ENCODE results near the gene NR4A1.

Gene NR4A1

DNA sequence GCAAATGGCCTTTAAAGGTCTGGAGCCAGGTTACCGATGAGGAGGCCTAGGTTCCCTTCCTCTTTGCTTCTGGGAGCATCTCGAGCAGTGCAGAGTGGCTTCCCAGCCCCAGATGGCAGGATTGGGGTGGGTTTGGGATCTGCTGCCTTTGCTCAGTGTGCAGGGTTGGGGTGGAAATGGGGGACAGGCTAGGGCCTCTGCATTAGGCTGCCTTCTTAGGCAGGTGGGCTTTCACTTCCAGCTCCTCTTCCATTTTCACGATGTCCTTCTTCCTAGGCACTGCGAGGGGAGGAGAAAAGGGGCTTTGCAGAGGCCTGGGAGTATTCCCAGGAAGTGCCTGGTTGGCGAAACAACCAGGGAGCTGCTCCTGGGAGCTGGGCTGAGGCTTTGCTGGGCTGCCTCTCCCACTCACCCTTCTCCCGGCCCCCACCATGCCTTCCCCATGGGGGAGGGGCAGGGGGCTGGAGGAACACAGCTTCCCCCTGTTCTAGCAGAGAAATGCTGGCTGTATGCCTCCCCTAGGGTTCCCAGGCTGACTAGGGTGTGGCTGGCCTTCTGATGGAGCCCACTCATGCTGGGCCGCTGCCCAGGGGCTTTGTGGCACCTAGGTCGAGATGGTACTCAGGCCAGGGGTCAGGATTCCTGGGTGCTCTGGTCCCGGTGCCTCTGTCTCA lies 2.4 kb downstream of the NR4A1 start:
- H3K9me3 ChIP-seq (ENCODE audit: low read length) = no peaks in the 10 kb centered on the region
- H3K27me3 ChIP-seq (ENCODE audit: insufficient read depth, low read length) = no peaks in the 10 kb centered on the region
- peaks cover 16% of the 10 kb centered on the region for H3K36me3 ChIP-seq (ENCODE audit: insufficient read depth, low read length)
- no peak overlapping the region for H3K4me3 ChIP-seq (ENCODE audit: low read length)
- H3K4me1 ChIP-seq (ENCODE audit: insufficient read depth, low read length) = peaks cover 9% of the 10 kb centered on the region
- H2AFZ ChIP-seq (ENCODE audit: low read depth, low read length) = no peak overlapping the region

DNA sequence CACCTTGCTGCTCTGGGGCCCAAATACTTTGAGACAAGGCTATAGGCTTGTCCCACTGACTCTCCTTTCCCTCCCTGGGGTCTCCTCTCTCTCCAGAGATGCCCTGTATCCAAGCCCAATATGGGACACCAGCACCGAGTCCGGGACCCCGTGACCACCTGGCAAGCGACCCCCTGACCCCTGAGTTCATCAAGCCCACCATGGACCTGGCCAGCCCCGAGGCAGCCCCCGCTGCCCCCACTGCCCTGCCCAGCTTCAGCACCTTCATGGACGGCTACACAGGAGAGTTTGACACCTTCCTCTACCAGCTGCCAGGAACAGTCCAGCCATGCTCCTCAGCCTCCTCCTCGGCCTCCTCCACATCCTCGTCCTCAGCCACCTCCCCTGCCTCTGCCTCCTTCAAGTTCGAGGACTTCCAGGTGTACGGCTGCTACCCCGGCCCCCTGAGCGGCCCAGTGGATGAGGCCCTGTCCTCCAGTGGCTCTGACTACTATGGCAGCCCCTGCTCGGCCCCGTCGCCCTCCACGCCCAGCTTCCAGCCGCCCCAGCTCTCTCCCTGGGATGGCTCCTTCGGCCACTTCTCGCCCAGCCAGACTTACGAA lies 3.1 kb downstream of the NR4A1 start:
- Histone ChIP-seq H3K4me1 (ENCODE audit: insufficient read depth, low read length) (peaks cover 9% of the 10 kb centered on the region), H3K36me3 (ENCODE audit: insufficient read depth, low read length) (peaks cover 20% of the 10 kb centered on the region), H3K27me3 (ENCODE audit: insufficient read depth, low read length) (no peaks in the 10 kb centered on the region), H3K4me3 (ENCODE audit: low read length) (no peak overlapping the region), H3K9me3 (ENCODE audit: low read length) (no peaks in the 10 kb centered on the region), H2AFZ (ENCODE audit: low read depth, low read length) (no peak overlapping the region)

DNA sequence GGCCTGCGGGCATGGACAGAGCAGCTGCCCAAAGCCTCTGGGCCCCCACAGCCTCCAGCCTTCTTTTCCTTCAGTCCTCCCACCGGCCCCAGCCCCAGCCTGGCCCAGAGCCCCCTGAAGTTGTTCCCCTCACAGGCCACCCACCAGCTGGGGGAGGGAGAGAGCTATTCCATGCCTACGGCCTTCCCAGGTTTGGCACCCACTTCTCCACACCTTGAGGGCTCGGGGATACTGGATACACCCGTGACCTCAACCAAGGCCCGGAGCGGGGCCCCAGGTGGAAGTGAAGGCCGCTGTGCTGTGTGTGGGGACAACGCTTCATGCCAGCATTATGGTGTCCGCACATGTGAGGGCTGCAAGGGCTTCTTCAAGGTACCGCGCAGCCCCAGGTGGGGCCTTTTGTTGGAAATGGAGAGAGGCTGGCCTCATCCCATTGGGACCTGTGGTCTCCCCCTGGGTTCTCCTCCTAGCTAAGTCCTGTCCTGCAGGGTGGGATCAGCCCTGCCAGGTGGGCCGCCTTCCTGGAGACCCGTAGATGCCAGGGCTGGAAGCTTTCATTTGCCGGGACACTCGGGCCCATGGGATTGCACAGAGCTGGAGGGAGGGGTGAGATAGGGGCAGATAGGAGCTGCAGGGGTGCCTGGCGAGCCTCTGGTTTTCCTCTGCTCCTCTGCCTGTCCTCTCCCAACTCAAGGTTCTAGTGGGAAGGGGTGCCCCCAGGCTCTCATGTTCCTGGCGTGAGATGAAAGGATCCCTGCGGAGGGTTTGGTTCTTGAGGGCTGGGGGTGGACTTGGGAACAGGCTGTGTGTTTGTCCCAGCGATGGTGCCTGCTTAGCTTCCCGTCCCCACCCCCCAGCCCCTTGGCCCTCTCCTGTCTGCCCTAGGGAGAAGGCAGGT lies 3.8 kb downstream of the NR4A1 start:
- no peak overlapping the region for H2AFZ ChIP-seq (ENCODE audit: low read depth, low read length)
- H3K4me1 ChIP-seq (ENCODE audit: insufficient read depth, low read length) = peaks cover 8% of the 10 kb centered on the region
- peaks cover 20% of the 10 kb centered on the region for H3K36me3 ChIP-seq (ENCODE audit: insufficient read depth, low read length)
- H3K9me3 ChIP-seq (ENCODE audit: low read length) = no peaks in the 10 kb centered on the region
- H3K4me3 ChIP-seq (ENCODE audit: low read length) = no peak overlapping the region
- no peaks in the 10 kb centered on the region for H3K27me3 ChIP-seq (ENCODE audit: insufficient read depth, low read length)

DNA sequence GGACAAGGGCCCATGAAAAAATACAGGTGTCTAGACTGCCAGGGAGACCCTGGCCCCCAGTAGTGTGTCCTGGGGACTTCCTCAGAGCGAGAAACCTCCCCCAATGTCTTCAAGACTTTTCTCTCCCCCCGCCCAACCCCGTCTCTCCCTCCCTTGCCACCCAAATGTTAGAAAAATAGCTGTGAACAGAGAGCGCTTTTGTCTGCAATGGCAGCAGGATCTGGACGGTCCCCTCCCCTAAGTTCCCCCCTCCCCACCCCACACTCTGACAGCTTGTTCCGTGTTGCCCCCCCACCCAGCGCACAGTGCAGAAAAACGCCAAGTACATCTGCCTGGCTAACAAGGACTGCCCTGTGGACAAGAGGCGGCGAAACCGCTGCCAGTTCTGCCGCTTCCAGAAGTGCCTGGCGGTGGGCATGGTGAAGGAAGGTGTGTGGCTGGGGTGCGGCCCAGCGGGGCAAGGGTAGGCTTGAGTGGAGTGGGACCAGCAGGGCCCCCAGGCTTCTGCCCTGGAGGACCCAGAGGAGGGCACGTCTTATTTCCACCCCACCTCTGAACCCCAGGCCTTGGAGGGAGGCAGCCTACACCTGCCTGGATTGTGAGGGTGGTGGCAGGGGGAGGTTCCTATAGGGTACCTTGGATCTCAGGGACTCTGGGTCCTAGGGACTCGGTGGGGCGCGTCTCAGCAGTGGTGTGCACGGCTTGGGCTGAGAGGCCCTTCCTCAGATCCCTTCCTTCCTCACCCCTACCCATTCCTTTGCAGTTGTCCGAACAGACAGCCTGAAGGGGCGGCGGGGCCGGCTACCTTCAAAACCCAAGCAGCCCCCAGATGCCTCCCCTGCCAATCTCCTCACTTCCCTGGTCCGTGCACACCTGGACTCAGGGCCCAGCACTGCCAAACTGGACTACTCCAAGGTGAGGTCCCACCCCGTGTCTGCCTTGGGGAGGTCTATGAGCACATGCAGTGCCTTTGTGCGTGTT lies 4.8 kb downstream of the NR4A1 start:
- Histone ChIP-seq H3K36me3 (ENCODE audit: insufficient read depth, low read length) (peaks cover 20% of the 10 kb centered on the region), H3K27me3 (ENCODE audit: insufficient read depth, low read length) (no peaks in the 10 kb centered on the region), H3K9me3 (ENCODE audit: low read length) (no peaks in the 10 kb centered on the region), H3K4me1 (ENCODE audit: insufficient read depth, low read length) (no peaks in the 10 kb centered on the region), H3K4me3 (ENCODE audit: low read length) (no peak overlapping the region), H2AFZ (ENCODE audit: low read depth, low read length) (no peak overlapping the region)

DNA sequence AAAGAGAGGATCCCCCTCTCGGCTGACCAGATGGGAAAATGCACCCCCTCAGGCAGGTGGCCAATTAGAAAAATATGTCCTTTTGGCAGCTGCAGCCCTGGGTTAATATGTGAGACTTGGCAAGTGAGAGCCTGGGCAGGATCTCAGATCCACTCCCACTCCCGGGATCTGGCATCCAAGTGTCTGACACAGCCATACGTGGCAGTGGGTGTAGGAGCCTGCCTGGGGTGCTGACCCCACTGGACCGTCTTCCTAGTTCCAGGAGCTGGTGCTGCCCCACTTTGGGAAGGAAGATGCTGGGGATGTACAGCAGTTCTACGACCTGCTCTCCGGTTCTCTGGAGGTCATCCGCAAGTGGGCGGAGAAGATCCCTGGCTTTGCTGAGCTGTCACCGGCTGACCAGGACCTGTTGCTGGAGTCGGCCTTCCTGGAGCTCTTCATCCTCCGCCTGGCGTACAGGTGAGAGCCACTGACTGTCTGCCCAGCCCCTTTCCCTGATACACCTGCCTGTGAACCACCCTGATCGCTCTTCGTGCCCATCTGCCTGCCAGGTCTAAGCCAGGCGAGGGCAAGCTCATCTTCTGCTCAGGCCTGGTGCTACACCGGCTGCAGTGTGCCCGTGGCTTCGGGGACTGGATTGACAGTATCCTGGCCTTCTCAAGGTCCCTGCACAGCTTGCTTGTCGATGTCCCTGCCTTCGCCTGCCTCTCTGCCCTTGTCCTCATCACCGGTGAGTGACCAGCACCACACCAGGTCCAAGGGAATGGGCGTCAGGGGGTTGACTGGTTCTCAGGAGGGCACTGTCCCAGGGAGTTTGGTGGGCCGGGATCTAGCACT lies 5.8 kb downstream of the NR4A1 start:
- Histone ChIP-seq H3K9me3 (ENCODE audit: low read length) (no peaks in the 10 kb centered on the region), H3K27me3 (ENCODE audit: insufficient read depth, low read length) (no peaks in the 10 kb centered on the region), H2AFZ (ENCODE audit: low read depth, low read length) (no peak overlapping the region), H3K4me1 (ENCODE audit: insufficient read depth, low read length) (no peaks in the 10 kb centered on the region), H3K36me3 (ENCODE audit: insufficient read depth, low read length) (peaks cover 20% of the 10 kb centered on the region), H3K4me3 (ENCODE audit: low read length) (no peak overlapping the region)

DNA sequence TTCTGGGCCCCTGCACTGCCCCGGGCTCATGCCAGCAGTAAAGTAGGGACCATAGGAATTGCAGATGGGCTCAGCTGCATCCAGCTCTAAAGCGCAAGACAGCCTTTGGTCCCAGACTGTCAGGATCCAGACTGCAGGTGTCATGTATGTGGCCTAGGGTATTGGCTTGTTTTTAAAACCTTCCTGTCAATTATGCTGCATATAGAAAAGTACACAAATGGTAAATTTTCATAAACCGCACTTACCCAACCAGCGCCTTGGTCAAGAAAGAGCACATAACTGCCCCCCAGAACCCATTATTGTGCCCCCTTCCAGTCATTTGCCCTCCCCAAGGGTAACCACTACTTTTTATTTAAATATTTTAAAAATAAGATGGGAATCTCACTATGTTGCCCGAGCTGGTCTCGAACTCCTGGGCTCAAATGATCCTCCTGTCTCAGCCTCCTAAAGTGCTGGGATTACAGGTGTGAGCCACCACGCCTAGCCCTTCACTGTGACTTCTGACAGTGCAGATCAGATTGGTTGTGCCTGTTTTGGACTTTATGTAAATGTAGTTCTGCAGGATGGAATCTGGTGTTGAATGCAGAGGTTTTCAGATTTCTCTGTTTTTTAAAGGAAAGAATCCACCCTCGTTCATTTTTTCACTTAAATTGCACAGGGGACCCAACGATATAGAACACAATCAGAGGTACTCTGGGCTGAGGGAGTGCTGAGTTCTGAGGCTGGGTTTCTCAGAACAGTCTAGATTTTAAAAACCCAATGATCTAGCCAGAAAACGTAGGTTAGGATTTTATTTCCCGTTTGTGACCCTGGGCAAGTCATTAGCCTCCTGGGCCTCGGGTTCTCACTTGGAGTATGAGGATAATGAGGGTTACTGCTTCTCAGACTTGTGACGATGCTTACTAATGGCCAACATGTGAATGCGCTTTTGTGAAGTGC lies 6.7 kb downstream of the NR4A1 start:
- Histone ChIP-seq H3K36me3 (ENCODE audit: insufficient read depth, low read length) (peaks cover 20% of the 10 kb centered on the region), H3K4me1 (ENCODE audit: insufficient read depth, low read length) (no peaks in the 10 kb centered on the region), H3K27me3 (ENCODE audit: insufficient read depth, low read length) (no peaks in the 10 kb centered on the region), H3K4me3 (ENCODE audit: low read length) (no peak overlapping the region), H3K9me3 (ENCODE audit: low read length) (no peaks in the 10 kb centered on the region), H2AFZ (ENCODE audit: low read depth, low read length) (no peak overlapping the region)

DNA sequence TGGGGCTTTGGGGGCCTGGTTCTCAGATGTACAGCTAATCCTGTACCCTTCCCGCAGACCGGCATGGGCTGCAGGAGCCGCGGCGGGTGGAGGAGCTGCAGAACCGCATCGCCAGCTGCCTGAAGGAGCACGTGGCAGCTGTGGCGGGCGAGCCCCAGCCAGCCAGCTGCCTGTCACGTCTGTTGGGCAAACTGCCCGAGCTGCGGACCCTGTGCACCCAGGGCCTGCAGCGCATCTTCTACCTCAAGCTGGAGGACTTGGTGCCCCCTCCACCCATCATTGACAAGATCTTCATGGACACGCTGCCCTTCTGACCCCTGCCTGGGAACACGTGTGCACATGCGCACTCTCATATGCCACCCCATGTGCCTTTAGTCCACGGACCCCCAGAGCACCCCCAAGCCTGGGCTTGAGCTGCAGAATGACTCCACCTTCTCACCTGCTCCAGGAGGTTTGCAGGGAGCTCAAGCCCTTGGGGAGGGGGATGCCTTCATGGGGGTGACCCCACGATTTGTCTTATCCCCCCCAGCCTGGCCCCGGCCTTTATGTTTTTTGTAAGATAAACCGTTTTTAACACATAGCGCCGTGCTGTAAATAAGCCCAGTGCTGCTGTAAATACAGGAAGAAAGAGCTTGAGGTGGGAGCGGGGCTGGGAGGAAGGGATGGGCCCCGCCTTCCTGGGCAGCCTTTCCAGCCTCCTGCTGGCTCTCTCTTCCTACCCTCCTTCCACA lies 7.6 kb downstream of the NR4A1 start:
- Histone ChIP-seq H3K27me3 (ENCODE audit: insufficient read depth, low read length) (no peaks in the 10 kb centered on the region), H3K4me1 (ENCODE audit: insufficient read depth, low read length) (no peaks in the 10 kb centered on the region), H3K36me3 (ENCODE audit: insufficient read depth, low read length) (peaks cover 20% of the 10 kb centered on the region), H2AFZ (ENCODE audit: low read depth, low read length) (no peak overlapping the region), H3K9me3 (ENCODE audit: low read length) (no peaks in the 10 kb centered on the region), H3K4me3 (ENCODE audit: low read length) (no peak overlapping the region)

DNA sequence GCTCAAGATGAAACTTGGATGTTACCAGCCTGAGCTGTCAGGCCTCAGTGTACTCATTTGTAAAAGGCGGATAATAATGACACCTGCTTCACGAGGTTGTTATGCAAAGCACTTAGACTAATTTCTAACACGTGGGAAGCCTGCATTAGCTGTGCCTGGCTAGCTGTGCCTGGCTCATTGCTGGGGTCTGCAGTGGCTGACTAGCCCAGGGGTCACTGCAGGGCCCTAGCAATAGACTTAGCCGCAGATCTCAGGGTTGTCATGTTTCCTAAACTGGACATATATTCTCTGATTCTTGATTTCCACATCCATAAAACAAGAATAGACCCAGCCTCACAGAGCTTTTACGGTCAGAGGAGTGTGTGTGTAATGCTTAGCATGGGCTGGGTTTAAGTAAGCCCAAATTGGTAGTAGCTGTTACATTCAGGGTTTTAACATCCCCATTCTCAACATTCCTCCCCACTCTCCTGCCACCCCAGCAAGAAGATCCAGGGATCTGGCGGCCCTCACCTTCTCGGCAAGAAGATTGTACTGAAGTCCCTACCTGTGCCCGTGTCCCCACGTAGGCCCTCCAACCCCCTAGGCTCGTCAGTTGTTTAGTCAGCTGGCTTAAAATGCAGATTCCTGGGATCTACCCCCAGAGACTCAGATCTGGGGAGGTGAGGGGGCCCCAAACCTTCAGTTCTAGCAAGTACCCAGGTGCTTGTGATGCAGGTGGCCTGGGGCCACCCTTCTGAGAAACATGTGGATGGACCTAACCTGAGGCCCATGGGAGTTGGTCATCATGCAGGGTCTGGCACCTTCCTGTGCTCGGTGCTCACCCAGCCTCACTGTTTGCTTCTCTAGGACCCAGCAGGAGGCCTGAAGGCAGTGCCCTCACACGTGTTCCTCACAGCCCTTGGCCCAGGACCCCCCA lies 8.6 kb downstream of the NR4A1 start:
- H3K27me3 ChIP-seq (ENCODE audit: insufficient read depth, low read length) = no peaks in the 10 kb centered on the region
- H3K9me3 ChIP-seq (ENCODE audit: low read length) = no peaks in the 10 kb centered on the region
- H3K36me3 ChIP-seq (ENCODE audit: insufficient read depth, low read length) = peaks cover 19% of the 10 kb centered on the region
- H2AFZ ChIP-seq (ENCODE audit: low read depth, low read length) = no peak overlapping the region
- H3K4me3 ChIP-seq (ENCODE audit: low read length) = no peak overlapping the region
- H3K4me1 ChIP-seq (ENCODE audit: insufficient read depth, low read length) = no peaks in the 10 kb centered on the region

DNA sequence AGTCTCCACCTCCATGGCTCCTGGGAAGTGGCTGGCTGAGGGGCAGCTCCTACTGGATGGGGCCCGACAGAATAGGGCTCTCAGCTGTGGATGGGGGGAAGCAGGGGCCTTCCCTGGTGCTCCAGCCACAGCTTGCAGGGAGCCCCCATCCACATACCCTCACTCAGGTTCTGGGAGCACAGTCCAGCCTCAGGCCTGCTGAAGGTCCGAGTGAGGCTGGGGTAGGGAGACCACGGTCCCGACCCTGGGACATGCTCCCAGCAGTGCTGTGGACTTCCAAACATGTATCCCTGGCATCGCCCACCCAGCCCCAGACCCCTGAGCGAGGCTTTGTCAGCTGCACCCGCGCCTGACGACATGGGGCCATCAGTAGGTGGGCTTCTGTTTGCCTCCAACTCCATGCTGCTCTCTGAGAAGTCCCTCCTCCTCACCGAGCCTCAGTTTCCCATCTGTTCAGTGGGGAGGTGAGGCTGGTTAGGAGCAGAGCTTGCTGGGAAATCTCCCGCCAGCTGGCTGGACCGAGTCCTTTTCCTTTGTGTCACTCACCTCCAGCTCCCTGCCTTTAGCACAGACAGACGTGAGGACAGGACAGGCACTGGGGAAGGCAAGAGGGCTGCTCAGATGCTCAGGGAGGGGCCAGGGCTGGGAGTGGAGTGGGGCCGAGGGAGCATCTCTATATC lies 9.4 kb downstream of the NR4A1 start:
- no peaks in the 10 kb centered on the region for H3K9me3 ChIP-seq (ENCODE audit: low read length)
- H3K36me3 ChIP-seq (ENCODE audit: insufficient read depth, low read length) = peaks cover 17% of the 10 kb centered on the region
- no peaks in the 10 kb centered on the region for H3K4me1 ChIP-seq (ENCODE audit: insufficient read depth, low read length)
- H3K27me3 ChIP-seq (ENCODE audit: insufficient read depth, low read length) = peaks cover 2% of the 10 kb centered on the region
- no peak overlapping the region for H3K4me3 ChIP-seq (ENCODE audit: low read length)
- H2AFZ ChIP-seq (ENCODE audit: low read depth, low read length) = no peak overlapping the region

Measured in neuron (in vitro differentiated cells).